ENCODE data around the gene VSIR.

The VSIR gene

GRCh38 chr10:71802715-71803488 lies 29.6 kb upstream of the VSIR start:
- TF ChIP-seq POLR2A (IDR thresholded peaks at IDR 0.05; ENCODE audit: extremely low read depth, insufficient read length) = no peak
- TF ChIP-seq CTCF (IDR thresholded peaks at IDR 0.05; ENCODE audit: low read depth, low read length) = no peak
- TF ChIP-seq MAX (IDR thresholded peaks at IDR 0.05; ENCODE audit: low read depth, low read length) = no peak
- TF ChIP-seq MYC (IDR thresholded peaks at IDR 0.05; ENCODE audit: low read depth, low read length) = no peak
- no peak overlapping the region for H3K4me3 ChIP-seq (ENCODE audit: low read depth, low read length)
- no peak for DNase-seq (ENCODE audit: low read depth)

- no peak overlapping the region for H3K4me3 ChIP-seq (ENCODE audit: low read depth, low read length)
- TF ChIP-seq POLR2A (IDR thresholded peaks at IDR 0.05; ENCODE audit: extremely low read depth, insufficient read length) (no peak), MAX (IDR thresholded peaks at IDR 0.05; ENCODE audit: low read depth, low read length) (no peak), CTCF (IDR thresholded peaks at IDR 0.05; ENCODE audit: low read depth, low read length) (no peak), MYC (IDR thresholded peaks at IDR 0.05; ENCODE audit: low read depth, low read length) (no peak)
- no peak for DNase-seq (ENCODE audit: low read depth)
Measured at GRCh38 chr10:71802235-71802634, 28.9 kb upstream of the VSIR start.

- no peak overlapping the region for H3K4me3 ChIP-seq (ENCODE audit: low read depth, low read length)
- DNase-seq (ENCODE audit: low read depth) = peak; percentile 39
- TF ChIP-seq POLR2A (IDR thresholded peaks at IDR 0.05; ENCODE audit: extremely low read depth, insufficient read length) = no peak
- TF ChIP-seq MAX (IDR thresholded peaks at IDR 0.05; ENCODE audit: low read depth, low read length) = no peak
- TF ChIP-seq CTCF (IDR thresholded peaks at IDR 0.05; ENCODE audit: low read depth, low read length) = no peak
- no peak for TF ChIP-seq MYC (IDR thresholded peaks at IDR 0.05; ENCODE audit: low read depth, low read length)
Measured at GRCh38 chr10:71801361-71801760, 28.0 kb upstream of the VSIR start.

GRCh38 chr10:71799608-71800453 lies 26.5 kb upstream of the VSIR start:
- TF ChIP-seq MYC (IDR thresholded peaks at IDR 0.05; ENCODE audit: low read depth, low read length) (no peak), POLR2A (IDR thresholded peaks at IDR 0.05; ENCODE audit: extremely low read depth, insufficient read length) (no peak), CTCF (IDR thresholded peaks at IDR 0.05; ENCODE audit: low read depth, low read length) (no peak), MAX (IDR thresholded peaks at IDR 0.05; ENCODE audit: low read depth, low read length) (no peak)
- DNase-seq (ENCODE audit: low read depth) = no peak
- no peak overlapping the region for H3K4me3 ChIP-seq (ENCODE audit: low read depth, low read length)

- TF ChIP-seq MAX (IDR thresholded peaks at IDR 0.05; ENCODE audit: low read depth, low read length) = no peak
- no peak for TF ChIP-seq CTCF (IDR thresholded peaks at IDR 0.05; ENCODE audit: low read depth, low read length)
- no peak for TF ChIP-seq MYC (IDR thresholded peaks at IDR 0.05; ENCODE audit: low read depth, low read length)
- TF ChIP-seq POLR2A (IDR thresholded peaks at IDR 0.05; ENCODE audit: extremely low read depth, insufficient read length) = no peak
Measured at GRCh38 chr10:71799112-71799511, 25.8 kb upstream of the VSIR start.

More at GRCh38 chr10:71799112-71799511, 25.8 kb upstream of the VSIR start:
- DNase-seq (ENCODE audit: low read depth) = no peak
- no peak overlapping the region for H3K4me3 ChIP-seq (ENCODE audit: low read depth, low read length)
